Thoracic aorta (tissue), 2 donors: ENCODE measurements around the gene CDH12. TPM values are rescaled to one million over a fixed set of nuclear protein-coding genes. Genes with fewer than 3 reads are reported as not detected.

Source experiments
- ATAC-seq: fragments of 150-250 bp; one replicate; pipeline ENCODE4 v1.8.0; 2017; ENCODE audit warnings: low read depth; ENCODE audit not compliant: insufficient number of reproducible peaks, low FRiP score
- DNase-seq: peaks from one replicate; pipeline ENCODE4 v3.0.0-alpha.2; 2020; ENCODE audit warnings: low spot score
- H3K27ac ChIP-seq, 2 donors: fragments of 200-600 bp; sonication (generic); 1 replicate in 1 of 2; 2 replicates in 1 of 2; pipeline ENCODE4 v1.5.1; 2016; ENCODE audit warnings: mild to moderate bottlenecking in 2 of 2, moderate library complexity in 2 of 2
- H3K27me3 ChIP-seq: fragments of 200-600 bp; sonication (generic); replicated peaks from 2 replicates; pipeline ENCODE4 v1.6.0; 2016; ENCODE audit warnings: mild to moderate bottlenecking; ENCODE audit not compliant: insufficient read depth
- H3K36me3 ChIP-seq: fragments of 200-600 bp; sonication (generic); one replicate; pipeline ENCODE4 v1.5.1; 2016
- H3K4me1 ChIP-seq, 2 donors: fragments of 200-600 bp; sonication (generic); 1 replicate in 1 of 2; 2 replicates in 1 of 2; pipeline versions ENCODE4 v1.5.1 to v1.6.0; 2016; ENCODE audit warnings: low read depth in 2 of 2, mild to moderate bottlenecking in 1 of 2; ENCODE audit not compliant: control insufficient read depth in 1 of 2
- H3K4me3 ChIP-seq: fragments of 200-600 bp; sonication (generic); 2 replicates; pipeline ENCODE4 v1.5.1; 2016; ENCODE audit warnings: mild to moderate bottlenecking
- H3K9me3 ChIP-seq: fragments of 200-600 bp; sonication (generic); 2 replicates; pipeline ENCODE4 v1.5.1; 2016
- CTCF ChIP-seq: fragments of 200-600 bp; sonication (generic); IDR thresholded peaks from one replicate; pipeline ENCODE4 v1.5.1; 2019; ENCODE audit warnings: antibody characterized with exemption
- total RNA-seq, 2 donors: library from RNA; depleted of rRNA; stranded (reverse); fragments of >200 nt; gene quantifications; one replicate each; pipeline versions ENCODE4 v1.1.0 to v1.2.3, GENCODE V29; 2016

The CDH12 gene
- not detected for total RNA-seq

- DNase-seq (no peak), ATAC-seq (no peak)
- TF ChIP-seq CTCF, result no peak
- peak within 1 kb of the TSS; percentile 38 for H3K4me3 ChIP-seq
- H3K9me3 ChIP-seq, result no peaks in the 10 kb centered on the region
- H3K4me1 ChIP-seq, result no peaks in the 10 kb centered on the region
- no peaks in the 10 kb centered on the region for H3K36me3 ChIP-seq
- H3K27ac ChIP-seq, result no peak within 1 kb of the TSS
- no peaks in the 10 kb centered on the region for H3K27me3 ChIP-seq
Measured at GRCh38 chr5:22852807-22853660, at the start of gene CDH12. CDH12 (minus strand) TSS chr5:22853344.

- no peaks in the 10 kb centered on the region for H3K4me1 ChIP-seq
- no peak overlapping the region for H3K4me3 ChIP-seq
- H3K27ac ChIP-seq, result no peak overlapping the region
- no peaks in the 10 kb centered on the region for H3K36me3 ChIP-seq
- no peaks in the 10 kb centered on the region for H3K9me3 ChIP-seq
- DNase-seq (no peak), ATAC-seq (no peak)
- H3K27me3 ChIP-seq, result no peaks in the 10 kb centered on the region
- TF ChIP-seq CTCF, result no peak
Measured at GRCh38 chr5:22901885-22902284, 48.7 kb upstream of the CDH12 start.

GRCh38 chr5:22900801-22901310 lies 47.7 kb upstream of the CDH12 start:
- no peak overlapping the region for H3K27ac ChIP-seq
- H3K9me3 ChIP-seq, result no peaks in the 10 kb centered on the region
- no peak overlapping the region for H3K4me3 ChIP-seq
- no peaks in the 10 kb centered on the region for H3K4me1 ChIP-seq
- H3K27me3 ChIP-seq, result no peaks in the 10 kb centered on the region
- ATAC-seq (no peak), DNase-seq (no peak)
- no peaks in the 10 kb centered on the region for H3K36me3 ChIP-seq
- TF ChIP-seq CTCF, result no peak

GRCh38 chr5:22899341-22899740 lies 46.2 kb upstream of the CDH12 start:
- ATAC-seq (no peak), DNase-seq (no peak)
- Histone ChIP-seq H3K27ac (no peak overlapping the region), H3K9me3 (no peaks in the 10 kb centered on the region), H3K4me1 (no peaks in the 10 kb centered on the region), H3K36me3 (no peaks in the 10 kb centered on the region), H3K27me3 (no peaks in the 10 kb centered on the region), H3K4me3 (no peak overlapping the region)
- no peak for TF ChIP-seq CTCF

GRCh38 chr5:22896152-22896551 lies 43.0 kb upstream of the CDH12 start:
- no peaks in the 10 kb centered on the region for H3K27me3 ChIP-seq
- no peak for TF ChIP-seq CTCF

More at GRCh38 chr5:22896152-22896551, 43.0 kb upstream of the CDH12 start:
- H3K4me1 ChIP-seq, result no peaks in the 10 kb centered on the region
- ATAC-seq (no peak), DNase-seq (no peak)
- no peak overlapping the region for H3K27ac ChIP-seq
- H3K4me3 ChIP-seq, result no peak overlapping the region
- no peaks in the 10 kb centered on the region for H3K36me3 ChIP-seq
- no peaks in the 10 kb centered on the region for H3K9me3 ChIP-seq
